NCI-H526 treated with DMSO at 0.1 percent for 48 hours (cell line): ENCODE results near the gene TRIM27.
A peak's percentile ranks its signal among the peaks of the same experiment; 100 is the strongest.
"Not testable (repeated sequence)": the region's sequence is repeated elsewhere in the genome, so short reads cannot be mapped to it uniquely, and the experiment has no call there.

Source experiments
- DNase-seq: peaks from one replicate; lab custom pipeline; 2025; lab: John Stamatoyannopoulos, UW

The TRIM27 gene, protein sequence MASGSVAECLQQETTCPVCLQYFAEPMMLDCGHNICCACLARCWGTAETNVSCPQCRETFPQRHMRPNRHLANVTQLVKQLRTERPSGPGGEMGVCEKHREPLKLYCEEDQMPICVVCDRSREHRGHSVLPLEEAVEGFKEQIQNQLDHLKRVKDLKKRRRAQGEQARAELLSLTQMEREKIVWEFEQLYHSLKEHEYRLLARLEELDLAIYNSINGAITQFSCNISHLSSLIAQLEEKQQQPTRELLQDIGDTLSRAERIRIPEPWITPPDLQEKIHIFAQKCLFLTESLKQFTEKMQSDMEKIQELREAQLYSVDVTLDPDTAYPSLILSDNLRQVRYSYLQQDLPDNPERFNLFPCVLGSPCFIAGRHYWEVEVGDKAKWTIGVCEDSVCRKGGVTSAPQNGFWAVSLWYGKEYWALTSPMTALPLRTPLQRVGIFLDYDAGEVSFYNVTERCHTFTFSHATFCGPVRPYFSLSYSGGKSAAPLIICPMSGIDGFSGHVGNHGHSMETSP

DNA sequence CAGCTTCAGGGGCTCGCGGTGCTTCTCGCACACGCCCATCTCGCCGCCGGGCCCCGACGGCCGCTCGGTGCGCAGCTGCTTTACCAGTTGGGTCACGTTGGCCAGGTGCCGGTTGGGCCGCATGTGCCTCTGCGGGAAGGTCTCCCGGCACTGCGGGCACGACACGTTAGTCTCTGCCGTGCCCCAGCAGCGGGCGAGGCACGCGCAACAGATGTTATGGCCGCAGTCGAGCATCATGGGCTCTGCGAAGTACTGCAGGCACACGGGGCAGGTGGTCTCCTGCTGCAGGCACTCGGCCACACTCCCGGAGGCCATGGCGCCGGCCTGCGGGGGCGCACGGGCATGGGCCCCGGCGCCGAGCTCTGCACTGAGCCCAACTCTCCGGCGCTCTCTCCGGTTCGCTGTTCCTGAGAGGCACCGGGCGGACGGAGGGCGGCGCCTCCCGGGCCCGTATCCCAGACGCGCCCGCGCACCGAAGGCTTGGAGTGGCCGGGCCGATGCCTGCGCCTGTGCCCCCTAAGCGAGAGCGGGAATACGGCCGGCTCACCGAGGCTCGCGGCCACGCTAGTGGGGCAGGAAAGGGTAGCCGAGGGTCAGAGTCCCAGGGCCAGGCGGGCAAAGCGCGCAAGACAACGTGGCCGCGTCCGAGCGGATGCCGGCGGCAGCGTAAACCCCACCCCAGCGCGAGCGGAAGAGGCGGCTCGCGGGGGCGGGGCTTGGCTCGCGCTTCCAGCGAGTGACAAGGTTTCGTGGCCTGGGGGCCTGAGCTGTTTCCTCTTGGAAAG, at the start of gene TRIM27:
TRIM27 (minus strand) TSS at position 668 of the 785 bp plus-strand sequence; CDS start at position 315, 353 bp downstream.
- DNase-seq = peak; percentile 77

DNA sequence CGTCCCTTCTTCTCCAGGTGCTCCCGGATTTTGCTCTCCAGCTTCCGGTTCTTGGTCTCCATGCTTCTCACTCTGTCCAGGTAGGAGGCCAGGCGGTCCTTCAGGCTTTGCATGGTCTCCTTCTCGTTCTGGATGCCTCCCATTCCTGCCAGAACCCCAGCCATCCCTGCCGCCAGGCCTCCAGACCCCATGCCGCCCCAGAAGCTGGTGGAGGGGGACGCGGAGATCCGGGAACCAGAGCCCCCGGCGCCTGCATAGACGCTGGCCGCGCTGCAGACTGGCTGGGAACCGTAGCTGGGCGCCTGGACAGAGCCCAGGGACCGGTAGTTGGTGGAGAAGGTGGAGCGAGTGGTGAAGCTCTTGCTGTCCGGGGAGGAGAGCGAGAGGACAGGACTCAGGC, 46.3 kb upstream of the TRIM27 start:
- not testable (repeated sequence) for DNase-seq

DNA sequence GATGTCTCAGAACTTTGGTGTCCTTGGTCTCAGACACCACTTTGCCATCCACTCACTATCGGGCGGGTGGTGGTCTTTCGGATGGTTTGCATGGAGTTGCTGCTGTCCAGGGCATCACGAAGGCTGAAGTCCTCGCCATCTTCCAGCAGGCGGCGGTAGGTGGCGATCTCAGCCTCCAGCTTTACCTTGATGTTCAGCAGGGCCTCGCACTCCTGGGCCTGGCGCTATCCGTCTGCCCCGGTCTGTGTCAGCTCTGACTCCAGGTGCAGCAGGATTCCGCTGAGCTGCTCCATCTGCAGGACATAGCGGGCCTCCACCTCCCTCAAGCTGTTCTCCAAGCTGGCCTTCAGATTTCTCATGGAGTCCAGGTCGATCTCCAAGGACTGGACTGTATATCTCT, 45.3 kb upstream of the TRIM27 start:
- no peak for DNase-seq

DNA sequence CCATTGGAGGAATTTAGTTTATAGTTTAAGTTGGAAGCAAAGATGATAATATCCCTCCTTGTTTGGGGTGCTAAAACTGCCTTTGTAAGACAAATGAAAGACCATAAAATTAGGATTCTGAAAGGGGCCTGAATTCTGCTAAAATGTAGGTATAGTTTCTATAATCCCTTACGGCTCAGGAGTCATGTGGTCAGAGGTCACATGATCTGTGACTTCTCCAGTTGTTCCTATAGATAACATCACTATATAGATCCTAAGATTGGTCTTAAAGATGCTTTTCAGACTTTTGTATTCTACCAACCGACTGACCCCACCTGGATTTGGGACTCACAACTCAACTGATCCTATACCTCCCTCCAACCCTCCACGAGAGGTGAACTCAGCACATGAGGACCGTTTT, 44.7 kb upstream of the TRIM27 start:
- DNase-seq = no peak

DNA sequence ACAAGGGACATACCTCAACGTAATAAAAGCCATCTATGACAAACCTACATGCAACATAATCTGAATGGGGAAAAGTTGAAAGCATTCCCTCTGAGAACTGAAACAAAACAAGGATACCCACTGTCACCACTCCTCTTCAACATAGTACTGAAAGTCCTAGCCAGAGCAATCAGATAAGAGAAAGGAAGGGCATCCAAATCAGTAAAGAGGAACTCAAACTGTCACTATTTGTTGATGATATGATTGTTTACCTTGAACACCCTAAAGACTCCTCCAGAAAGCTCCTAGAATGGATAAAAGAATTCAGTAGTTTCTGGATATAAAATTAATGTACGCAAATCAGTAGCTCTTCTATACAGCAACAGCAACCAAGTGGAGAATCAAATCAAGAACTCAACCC, 41.9 kb upstream of the TRIM27 start:
- DNase-seq = no peak

DNA sequence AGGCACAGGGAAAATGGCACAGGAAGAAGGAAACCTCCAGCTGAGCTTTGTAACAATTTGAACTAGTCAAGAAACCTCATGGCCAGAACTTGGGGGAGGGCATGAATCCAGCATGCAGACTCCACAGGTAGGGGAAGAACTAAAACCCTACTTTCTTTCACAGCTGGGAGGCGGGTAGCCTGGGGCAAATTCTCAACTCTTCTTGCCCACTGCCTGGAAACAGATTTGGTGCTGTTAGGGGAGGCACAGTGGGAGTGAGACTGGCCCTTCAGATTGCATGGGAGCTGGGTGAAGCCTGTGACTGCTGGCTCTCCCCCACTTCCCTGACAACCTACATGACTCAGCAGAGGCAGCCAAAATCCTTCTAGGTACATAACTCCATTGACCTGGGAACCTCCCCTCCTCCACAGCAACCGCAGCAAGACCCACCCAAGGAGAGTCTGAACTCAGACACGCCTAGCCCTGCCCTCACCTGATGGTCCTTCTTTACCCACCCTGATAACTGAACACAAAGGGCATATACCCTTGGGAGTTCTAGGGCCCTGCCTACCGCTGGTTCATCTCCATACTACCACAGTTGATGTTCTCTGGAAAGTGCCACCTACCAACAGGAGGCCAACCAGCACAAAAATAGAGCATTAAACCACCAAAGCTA, 37.2 kb upstream of the TRIM27 start:
- no peak for DNase-seq

DNA sequence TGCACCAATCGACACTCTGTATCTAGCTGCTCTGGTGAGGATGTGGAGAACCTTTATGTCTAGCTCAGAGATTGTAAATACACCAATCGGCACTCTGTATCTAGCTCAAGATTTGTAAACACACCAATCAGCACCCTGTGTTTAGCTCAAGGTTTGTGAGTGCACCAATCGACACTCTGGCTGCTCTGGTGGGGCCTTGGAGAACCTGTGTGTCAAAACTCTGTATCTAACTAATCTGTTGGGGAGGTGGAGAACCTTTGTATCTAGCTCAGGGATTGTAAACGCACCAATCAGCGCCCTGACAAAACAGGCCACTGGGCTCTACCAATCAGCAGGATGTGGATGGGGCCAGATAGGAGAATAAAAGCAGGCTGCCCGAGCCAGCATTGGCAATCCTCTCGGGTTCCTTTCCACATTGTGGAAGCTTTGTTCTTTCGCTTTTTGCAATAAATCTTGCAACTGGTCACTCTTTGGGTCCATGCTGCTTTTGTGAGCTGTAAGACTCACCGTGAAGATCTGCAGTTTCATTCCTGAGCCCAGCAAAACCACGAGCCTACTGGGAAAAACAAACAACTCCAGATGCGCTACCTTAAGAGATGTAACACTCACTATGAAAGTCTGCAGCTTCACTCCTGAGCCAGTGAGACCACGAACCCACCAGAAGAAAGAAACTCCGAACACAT, 34.9 kb upstream of the TRIM27 start:
- DNase-seq = not testable (repeated sequence)

DNA sequence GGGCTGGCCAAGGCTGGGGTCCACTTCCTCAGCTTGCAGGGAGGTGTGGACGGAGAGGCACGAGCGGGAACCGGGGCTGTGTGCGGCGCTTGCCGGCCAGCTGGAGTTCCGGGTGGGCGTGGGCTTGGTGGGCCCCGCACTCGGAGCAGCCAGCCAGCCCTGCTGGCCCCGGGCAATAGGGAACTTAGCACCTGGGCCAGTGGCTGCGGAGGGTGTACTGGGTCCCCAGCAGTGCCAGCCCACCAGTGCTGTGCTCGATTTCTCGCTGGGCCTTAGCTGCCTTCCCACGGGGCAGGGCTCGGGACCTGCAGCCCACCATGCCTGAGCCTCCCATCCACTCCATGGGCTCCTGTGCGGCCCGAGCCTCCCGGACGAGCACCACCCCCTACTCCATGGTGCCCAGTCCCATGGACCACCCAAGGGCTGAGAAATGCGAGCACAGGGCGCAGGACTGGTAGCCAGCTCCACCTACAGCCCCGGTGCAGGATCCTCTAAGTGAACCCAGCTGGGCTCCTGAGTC, 34.1 kb upstream of the TRIM27 start:
- DNase-seq = not testable (repeated sequence)

DNA sequence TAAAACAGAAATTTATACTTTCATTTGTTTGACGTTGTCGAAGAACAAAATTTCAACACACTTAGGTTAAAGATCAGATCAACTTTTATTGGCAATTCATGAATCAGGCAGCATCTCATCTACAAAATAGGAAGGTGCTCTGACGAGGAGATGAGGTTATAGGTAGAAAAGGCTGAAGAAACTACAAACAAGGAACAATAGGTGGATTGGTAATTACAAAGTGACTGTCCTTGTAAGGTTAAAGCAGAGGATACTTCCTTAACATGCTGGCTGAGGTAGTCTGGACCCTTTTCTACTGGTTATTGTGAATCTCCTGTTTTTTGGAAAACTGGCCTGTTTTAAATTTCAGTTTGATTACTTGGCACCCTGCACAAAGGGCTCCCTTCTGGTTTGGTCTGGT, 32.5 kb upstream of the TRIM27 start:
- DNase-seq = no peak

DNA sequence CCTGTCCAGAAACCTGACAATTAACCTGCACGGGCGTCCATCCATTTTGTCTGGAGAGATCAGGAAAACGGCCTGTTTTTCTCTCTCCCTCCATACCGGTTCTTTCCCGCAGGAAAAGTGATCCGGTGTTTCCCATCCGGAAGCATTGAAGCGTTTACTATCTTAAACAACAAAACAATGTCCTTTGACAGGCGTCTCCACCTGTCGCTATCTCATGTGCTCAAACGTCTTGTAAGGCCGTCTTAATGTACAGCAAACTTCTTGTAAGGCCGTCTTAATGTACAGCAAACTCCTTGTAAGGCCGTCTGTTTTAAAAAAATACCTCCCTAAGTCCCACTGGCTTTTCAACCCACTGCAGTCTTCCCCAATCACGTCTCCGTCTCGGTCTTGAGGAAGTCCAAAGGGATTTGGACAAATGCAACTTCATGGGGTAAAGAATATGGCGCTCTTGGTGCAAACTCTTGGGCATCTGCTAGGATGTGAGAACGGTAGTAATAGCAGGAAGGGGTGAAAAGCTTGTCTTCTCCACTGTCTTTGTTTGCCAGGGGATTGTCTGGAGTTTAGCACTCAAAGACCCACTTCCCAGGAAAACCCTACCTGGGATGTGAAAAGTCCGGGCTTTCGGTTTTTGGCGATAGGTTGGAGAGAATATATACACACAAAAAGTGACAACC, 29.9 kb upstream of the TRIM27 start:
- no peak for DNase-seq

DNA sequence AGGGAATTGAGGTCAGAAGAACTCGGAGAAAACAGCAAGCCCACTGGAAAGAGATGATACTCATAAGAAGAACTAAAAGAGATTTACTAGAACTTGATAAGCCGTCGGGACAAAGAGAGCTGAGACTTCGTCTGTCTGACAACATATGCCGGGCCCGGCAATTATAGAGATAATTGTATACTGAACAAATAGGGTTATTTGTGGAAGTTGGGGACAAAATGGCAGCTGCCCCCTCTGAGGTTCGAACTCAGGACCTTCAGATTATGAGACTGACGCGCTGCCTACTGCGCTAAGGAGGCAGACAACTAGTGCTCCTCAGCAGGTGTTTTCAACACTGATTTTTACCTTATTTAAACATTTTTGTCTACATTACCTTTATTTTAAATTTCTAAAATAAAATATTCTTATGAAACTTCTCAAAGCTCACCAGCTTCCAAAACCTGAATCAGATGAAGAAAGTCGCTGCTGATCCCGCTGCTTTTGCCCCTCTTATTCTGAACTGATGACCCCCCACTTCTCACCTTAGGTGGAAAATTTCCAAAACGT, 29.3 kb upstream of the TRIM27 start:
- peak; percentile 47 for DNase-seq

DNA sequence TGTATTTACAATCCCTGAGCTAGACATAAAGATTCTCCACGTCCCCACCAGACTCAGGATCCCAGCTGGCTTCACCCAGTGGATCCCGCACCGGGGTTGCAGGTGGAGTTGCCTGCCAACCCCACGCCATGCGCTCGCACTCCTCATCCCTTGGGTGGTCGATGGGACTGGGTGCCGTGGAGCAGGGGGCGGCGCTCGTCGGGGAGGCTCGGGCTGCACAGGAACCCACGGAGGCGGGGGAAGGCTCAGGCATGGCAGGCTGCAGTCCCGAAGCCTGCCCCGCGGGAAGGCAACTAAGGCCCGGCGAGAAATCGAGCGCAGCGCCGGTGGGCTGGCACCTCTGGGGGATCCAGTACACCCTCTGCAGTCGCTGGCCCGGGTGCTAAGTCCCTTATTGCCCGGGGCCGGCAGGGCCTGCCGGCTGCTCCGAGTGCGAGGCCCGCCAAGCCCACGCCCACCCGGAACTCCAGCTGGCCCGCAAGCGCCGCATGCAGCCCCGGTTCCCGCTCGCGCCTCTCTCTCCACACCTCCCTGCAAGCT, 25.9 kb upstream of the TRIM27 start:
- DNase-seq = not testable (repeated sequence)

DNA sequence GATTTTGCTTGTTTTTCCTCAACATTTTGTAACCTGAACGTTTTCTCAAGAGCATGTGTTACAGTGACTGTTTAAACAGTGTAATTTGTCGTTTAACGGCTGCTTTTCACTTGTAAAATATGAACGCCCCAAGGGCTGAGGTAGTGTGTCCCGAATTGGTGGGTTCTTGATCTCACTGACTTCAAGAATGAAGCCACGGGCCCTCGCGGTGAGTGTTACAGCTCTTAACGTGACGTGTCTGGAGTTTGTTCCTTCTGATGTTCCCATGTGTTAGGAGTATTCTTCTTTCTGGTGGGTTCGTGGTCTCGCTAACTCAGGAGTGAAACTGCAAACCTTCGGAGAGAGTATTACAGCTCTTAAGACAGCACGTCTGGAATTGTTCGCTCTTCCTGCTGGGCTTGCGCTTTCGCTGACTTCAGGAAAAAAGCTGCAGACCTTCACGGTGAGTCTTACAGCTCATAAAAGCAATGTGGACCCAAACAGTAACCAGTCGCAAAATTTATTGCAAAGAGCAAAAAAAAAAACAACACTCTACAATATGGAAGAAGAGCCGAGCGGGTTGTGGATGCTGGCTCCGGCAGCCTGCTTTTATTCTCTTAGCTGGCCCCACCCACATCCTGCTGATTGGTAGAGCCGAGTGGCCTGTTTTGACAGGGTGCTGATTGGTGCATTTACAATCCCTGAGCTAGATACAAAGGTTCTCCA, 25.1 kb upstream of the TRIM27 start:
- DNase-seq = no peak

DNA sequence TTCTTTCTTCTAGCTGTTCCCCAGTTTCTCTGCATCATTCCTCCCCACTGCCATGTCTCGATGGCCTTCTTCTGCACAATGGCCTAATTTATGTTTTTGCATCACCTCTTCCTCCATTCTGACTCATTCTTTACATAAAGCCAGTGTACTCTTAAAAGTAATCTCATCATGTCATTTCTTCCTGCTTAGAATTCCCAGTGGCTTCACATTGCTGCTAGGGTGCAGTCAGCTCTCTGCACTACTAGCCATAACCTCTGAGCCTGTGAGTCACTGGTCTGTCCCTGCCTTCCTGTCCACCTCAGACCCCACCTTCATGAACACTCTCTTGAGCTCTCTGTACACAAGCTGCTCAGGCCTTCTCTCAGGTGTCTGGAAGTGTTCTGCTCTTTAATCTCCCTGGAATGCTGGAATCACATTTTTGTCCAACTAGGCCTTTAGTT, 24.1 kb upstream of the TRIM27 start:
- no peak for DNase-seq

DNA sequence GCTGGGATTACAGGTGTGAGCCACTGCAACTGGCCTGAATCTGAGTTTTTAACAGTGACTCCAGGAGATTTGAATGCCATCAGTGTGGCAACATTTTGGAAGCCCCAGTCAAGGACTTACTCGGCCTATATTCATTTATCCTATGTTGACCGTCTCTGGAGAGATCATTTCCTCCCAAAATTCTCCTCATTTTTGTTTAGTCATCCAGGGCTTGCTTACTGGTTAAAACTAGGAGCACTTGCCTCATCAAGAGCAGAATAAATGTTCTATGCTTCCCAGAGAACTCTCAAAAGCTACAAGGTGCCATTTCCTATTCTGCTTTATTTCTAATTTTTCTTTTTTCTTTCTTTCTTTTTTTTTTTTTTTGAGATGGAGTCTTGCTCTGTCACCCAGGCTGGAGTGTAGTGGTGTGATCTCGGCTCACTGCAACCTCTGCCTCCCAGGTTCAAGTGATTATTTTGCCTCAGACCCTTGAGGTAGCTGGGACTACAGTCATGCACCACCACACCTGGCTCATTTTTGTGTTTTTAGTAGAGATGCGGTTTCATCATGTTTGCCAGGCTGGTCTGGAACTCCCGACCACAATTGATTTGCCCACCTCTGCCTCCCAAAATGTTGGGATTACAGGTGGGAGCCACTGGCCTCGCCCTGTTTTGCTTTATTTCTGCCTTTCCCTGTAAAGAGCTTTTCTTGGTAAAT, 23.4 kb upstream of the TRIM27 start:
- DNase-seq = no peak

DNA sequence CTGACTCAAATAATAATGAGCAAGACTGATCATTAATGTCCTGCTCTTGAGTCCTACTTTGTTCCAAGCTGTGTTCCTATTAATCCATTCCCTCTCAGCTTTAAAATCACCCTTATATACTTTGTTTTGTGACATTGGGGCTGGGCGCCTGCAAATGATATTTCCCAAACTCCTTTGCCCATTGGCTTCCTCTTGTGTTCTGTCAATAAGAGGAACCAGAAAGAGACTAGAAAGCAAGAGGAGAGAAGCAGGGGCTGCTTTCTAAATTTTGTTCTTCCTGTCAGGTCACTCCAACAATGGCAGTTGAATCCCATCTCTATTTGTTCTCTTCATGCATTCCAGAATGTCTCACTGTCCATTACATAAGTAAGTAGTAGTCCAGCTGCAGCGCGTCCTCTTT, 21.6 kb upstream of the TRIM27 start:
- no peak for DNase-seq

DNA sequence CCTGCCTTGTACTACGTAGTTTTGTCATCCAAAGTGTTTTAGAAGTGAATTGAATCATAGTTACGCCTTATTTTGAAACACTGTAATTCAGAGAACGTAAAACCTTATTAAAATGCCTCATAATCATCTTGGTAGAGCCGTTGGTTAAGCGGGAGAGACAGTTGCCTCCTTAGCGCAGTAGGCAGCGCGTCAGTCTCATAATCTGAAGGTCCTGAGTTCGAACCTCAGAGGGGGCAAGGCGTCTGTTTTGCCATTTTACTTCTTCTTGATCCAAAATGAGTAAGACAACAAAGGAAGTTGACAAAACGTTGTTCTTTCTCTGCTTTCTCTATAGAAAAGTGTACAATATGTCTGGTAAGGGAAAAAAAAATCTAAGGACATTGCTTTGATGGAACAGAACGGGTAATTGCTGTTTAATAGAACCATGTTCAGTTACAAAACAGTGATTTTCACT, 20.7 kb upstream of the TRIM27 start:
- peak; percentile 67 for DNase-seq

DNA sequence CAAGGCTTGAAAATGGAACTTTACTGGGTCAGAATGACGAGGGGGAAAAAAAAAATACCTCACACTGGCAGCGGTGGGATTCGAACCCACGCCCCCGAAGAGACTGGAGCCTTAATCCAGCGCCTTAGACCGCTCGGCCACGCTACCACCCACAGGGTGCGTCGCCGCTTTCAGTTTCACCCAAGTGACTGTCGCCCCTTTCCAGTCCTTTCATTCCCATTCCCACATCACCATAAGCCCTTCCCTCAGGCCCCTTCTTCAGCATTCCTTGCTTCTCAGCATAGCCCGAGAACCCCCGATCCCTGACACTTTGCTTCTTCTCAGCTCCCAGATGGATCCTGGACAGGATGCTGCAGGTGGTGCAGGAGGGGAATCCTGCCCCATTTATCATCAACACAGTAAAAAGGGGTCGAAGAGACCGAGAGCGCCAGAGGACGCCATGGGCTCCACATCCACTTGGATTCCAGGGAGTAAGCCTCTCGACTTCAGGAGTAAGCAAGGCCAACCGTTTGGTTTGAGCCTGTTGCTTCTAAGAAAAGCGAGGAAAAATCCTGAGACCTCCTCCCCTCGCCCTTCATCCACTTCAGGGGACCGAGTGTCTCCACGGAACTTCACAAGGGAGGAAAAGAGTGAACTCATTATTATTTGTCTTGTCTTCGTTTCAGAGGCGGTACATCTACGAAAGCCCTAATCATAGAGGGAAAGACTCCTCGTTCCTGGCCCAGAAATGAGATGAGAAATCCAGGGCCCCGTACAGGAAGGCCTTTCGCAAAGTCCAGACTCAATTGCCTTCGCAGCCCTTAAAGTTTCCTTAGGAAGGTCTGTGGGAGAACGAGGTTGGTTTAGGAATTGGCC, 20.0 kb upstream of the TRIM27 start:
- DNase-seq = peak; percentile 40
